Measurements from ENCODE around the gene PITPNB. TPM values are rescaled to one million over a fixed set of nuclear protein-coding genes. Genes with fewer than 3 reads are reported as not detected.

Gene PITPNB
- total RNA-seq, 1 donor from 2014 or later = 51.3 TPM

DNA sequence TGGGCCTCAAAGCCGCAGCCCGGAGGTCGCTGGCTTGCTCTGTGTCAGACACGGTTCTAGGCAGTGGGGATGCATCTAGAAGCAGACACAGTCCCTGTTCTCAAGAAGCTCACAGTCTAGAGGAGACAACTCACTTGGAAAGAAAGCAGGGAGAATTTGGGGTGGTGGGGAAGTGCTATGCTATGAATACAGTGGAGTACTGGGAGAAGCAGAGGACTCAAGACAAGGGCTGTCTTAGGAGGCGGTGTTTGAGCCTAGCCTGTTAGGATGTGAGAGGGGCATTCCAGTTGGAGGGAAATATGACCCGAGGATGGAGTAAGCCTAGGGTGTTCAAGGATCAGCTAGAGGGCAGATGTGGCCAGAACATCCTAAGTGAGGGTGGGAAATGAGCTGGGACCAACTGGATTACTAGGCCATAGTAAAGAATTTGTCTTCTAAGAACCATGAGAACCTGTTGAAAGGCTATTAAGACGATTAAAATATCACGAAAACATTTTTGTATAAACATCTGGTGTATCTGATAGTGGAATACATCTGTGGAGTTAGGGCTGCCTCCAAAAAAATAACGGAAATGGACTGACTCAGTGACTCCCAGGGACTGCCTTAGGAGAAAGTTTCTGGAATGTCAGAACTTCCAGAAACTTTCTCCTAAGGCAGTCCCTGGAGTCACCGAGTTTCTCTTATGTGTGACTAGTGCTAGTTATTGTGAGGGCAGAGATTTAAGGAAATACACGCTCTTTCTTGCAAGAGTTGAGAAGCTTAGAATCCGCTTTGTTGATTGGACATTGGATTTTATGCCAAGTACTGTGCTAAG lies 1.1 kb upstream of the PITPNB start:
- H3K27me3 ChIP-seq = no peaks in the 10 kb centered on the region
- H3K9me3 ChIP-seq = no peaks in the 10 kb centered on the region
- intact Hi-C loops (cut with DNase I) = loop anchor here (10.0 kb wide), 1 partner anchor 85 kb away; no protein-coding TSS in a partner anchor
- H3K27ac ChIP-seq = peak overlapping the region; percentile 96
- TF ChIP-seq POLR2A (IDR thresholded peaks at IDR 0.05) = peak in 1 of 2 donors; percentile 10
- no peak for TF ChIP-seq POLR2AphosphoS5 (IDR thresholded peaks at IDR 0.05; ENCODE audit: insufficient read depth in 1 of 2, low read depth in 1 of 2)
- TF ChIP-seq, protein P1, sequence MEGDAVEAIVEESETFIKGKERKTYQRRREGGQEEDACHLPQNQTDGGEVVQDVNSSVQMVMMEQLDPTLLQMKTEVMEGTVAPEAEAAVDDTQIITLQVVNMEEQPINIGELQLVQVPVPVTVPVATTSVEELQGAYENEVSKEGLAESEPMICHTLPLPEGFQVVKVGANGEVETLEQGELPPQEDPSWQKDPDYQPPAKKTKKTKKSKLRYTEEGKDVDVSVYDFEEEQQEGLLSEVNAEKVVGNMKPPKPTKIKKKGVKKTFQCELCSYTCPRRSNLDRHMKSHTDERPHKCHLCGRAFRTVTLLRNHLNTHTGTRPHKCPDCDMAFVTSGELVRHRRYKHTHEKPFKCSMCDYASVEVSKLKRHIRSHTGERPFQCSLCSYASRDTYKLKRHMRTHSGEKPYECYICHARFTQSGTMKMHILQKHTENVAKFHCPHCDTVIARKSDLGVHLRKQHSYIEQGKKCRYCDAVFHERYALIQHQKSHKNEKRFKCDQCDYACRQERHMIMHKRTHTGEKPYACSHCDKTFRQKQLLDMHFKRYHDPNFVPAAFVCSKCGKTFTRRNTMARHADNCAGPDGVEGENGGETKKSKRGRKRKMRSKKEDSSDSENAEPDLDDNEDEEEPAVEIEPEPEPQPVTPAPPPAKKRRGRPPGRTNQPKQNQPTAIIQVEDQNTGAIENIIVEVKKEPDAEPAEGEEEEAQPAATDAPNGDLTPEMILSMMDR (IDR thresholded peaks at IDR 0.05) = no peak
- H3K4me3 ChIP-seq = peak overlapping the region; percentile 89 to 98
- peaks cover 49% of the 10 kb centered on the region for H3K4me1 ChIP-seq
- no peaks in the 10 kb centered on the region for H3K36me3 ChIP-seq
- DNase-seq (ENCODE audit: extremely low spot score in 2 of 2) = peak in 1 of 2 donors; percentile 92

DNA sequence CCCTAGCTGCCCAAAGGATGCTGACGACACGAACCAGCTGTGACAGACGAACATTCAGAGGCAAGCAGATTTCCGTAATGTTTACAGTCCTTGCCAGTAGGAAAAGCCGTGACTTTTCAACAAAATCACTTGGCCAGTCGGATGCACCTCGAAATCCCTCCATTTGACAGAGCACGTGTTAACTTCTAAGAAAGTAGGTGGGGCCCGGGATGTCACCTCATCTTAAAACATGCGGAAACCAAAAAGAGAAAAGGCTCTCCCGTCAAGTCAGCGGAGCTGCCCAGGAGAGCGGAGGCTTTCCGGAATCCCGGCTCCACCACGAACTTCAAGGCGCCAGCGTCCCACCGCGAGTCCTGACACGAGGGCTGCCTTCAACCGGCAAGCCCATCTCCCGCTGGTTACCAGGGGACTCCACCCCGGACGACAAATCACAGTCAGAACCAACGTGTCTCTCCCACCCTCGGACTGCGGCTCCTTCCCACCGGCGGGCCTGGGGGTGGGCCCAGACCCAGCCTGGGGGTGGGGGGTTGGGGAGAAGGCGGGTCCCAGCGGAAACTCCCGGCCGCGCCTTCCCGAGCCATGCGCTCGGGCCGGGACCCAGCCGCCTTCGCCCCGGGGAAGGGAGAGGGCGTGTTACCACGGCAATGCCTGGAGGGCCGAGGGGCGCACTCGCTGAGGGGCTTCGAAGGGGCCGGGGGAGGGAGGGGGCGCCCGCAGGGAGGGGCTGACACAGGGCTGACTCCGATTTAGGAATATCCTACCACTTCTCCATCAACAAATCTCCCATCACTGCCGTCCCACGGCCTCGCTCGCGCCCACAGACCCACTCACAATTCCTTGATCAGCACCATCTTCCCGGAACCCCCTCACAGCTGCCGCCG lies 475 bp downstream of the PITPNB start:
- Histone ChIP-seq H3K9me3 (no peaks in the 10 kb centered on the region), H3K4me1 (peaks cover 62% of the 10 kb centered on the region), H3K27ac (peak overlapping the region; percentile 96), H3K27me3 (no peaks in the 10 kb centered on the region), H3K4me3 (peak overlapping the region; percentile 89 to 98), H3K36me3 (no peaks in the 10 kb centered on the region)
- intact Hi-C loops (cut with DNase I) = loop anchor here (10.0 kb wide), 1 partner anchor 86 kb away; no protein-coding TSS in a partner anchor
- TF ChIP-seq, protein P1 (IDR thresholded peaks at IDR 0.05) = no peak
- TF ChIP-seq POLR2A (IDR thresholded peaks at IDR 0.05) = peak in 1 of 2 donors; percentile 90
- peak in 1 of 2 donors; percentile 88 for DNase-seq (ENCODE audit: extremely low spot score in 2 of 2)

DNA sequence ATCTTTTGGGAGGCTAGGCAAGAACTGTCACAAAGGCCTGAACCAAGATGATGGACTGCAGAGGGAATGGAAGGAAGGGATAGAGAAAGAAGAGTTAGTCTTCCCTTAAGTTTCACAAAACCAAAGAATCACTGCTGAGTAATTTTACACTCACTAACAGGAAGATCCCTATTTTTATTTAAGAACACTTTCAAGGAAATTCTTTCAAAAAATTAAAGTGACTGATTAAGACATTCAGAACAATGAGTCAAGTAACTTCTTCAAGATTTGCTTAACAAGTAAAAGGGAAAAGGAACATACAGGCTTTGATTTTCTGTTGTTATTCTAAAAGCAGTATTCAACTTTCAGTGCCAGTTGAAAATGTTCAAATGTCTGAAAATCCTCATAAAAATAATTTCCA lies 3.1 kb downstream of the PITPNB start:
- no peak for DNase-seq (ENCODE audit: extremely low spot score in 2 of 2)
- TF ChIP-seq POLR2AphosphoS5 (IDR thresholded peaks at IDR 0.05; ENCODE audit: insufficient read depth in 1 of 2, low read depth in 1 of 2) (no peak), POLR2A (IDR thresholded peaks at IDR 0.05) (no peak)
- TF ChIP-seq, protein P1 (IDR thresholded peaks at IDR 0.05) = no peak
- Histone ChIP-seq H3K27me3 (no peaks in the 10 kb centered on the region), H3K4me3 (no peak overlapping the region), H3K4me1 (peaks cover 73% of the 10 kb centered on the region), H3K36me3 (no peaks in the 10 kb centered on the region), H3K27ac (no peak overlapping the region), H3K9me3 (no peaks in the 10 kb centered on the region)
- intact Hi-C loops (cut with DNase I) = loop anchor here (10.0 kb wide), 1 partner anchor 89 kb away; no protein-coding TSS in a partner anchor

DNA sequence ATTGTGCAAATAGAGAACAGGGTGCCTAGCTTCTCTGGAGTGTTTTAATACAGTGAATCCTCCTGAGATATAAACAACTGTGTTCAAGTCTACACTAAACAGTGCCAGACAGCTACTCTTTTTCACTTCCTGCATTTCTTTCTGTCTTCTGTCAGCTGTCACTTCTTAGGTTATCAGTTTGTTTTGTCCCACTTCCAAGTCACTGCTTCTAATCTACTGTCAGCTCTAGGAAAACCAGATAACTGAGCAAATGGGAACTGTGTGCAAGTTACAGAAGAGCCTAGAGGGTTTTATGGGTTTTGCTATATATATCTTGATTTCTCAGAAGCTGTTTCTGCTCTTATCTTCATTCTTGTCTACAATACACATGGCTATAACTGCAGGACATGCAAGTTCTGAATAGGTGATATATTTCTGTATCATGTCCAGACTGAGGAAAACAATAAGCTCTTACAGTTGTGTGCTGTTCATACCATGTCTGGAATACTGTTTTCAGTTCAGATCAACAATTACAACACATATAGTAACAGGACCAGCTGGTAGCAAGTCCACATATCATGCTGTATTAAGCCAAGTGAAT lies 5.8 kb downstream of the PITPNB start:
- TF ChIP-seq, protein P1 (IDR thresholded peaks at IDR 0.05) = no peak
- TF ChIP-seq POLR2A (IDR thresholded peaks at IDR 0.05) = no peak
- TF ChIP-seq POLR2AphosphoS5 (IDR thresholded peaks at IDR 0.05; ENCODE audit: insufficient read depth in 1 of 2, low read depth in 1 of 2) = no peak
- H3K27me3 ChIP-seq = no peaks in the 10 kb centered on the region
- H3K9me3 ChIP-seq = no peaks in the 10 kb centered on the region
- H3K27ac ChIP-seq = no peak overlapping the region
- peaks cover 0 to 15% of the 10 kb centered on the region in 2 donors for H3K36me3 ChIP-seq
- intact Hi-C loops (cut with DNase I) = loop anchor here (10.0 kb wide), 1 partner anchor 92 kb away; no protein-coding TSS in a partner anchor
- H3K4me3 ChIP-seq = no peak overlapping the region
- no peak for DNase-seq (ENCODE audit: extremely low spot score in 2 of 2)
- peaks cover 59% of the 10 kb centered on the region for H3K4me1 ChIP-seq
